ENCODE measurements around the gene RALGPS1. TPM values are rescaled to one million over a fixed set of nuclear protein-coding genes. Genes with fewer than 3 reads are reported as not detected.

Gene RALGPS1
- total and polyA plus RNA-seq, 2 of the 13 experiments (the other 11 are each of a cell fraction or from before 2014, with no cell fraction given): 3.7 to 6.5 TPM

DNA sequence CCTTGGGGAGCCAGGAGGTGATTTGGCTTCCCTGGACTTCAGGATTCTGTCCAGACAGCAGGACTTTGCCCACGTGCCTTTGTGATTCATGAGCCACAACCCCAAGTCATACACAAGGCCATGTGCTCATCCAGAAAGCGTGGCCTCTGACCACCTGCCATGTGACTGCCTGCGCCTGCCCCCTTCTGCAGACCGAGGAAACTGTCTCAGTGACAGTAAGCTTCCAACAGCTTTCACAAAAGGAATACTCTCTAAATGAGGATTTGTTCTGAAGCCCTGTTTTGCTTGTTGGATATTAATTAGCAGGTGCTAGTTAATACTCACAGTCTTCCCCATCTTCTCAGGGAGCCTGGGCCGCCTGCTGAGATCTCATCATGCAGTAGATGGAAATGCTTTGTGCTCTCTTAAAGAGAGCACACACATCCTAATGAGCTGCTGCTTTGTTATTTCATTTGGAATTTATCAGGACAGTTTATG, 244.8 kb downstream of the RALGPS1 start (continued):
- TF ChIP-seq SP2 (CRISPR knock-in tag; IDR thresholded peaks at IDR 0.05): peak; percentile 37; the same call in 1 of the 2 replicates
- peak; percentile 95 for TF ChIP-seq ESRRA (CRISPR knock-in tag; IDR thresholded peaks at IDR 0.05; ENCODE audit: low read depth)
- TF ChIP-seq, protein P1, sequence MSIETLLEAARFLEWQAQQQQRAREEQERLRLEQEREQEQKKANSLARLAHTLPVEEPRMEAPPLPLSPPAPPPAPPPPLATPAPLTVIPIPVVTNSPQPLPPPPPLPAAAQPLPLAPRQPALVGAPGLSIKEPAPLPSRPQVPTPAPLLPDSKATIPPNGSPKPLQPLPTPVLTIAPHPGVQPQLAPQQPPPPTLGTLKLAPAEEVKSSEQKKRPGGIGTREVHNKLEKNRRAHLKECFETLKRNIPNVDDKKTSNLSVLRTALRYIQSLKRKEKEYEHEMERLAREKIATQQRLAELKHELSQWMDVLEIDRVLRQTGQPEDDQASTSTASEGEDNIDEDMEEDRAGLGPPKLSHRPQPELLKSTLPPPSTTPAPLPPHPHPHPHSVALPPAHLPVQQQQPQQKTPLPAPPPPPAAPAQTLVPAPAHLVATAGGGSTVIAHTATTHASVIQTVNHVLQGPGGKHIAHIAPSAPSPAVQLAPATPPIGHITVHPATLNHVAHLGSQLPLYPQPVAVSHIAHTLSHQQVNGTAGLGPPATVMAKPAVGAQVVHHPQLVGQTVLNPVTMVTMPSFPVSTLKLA (IDR thresholded peaks at IDR 0.05): peak; percentile 99
- TF ChIP-seq ZNF777 (CRISPR knock-in tag; IDR thresholded peaks at IDR 0.05): no peak
- TF ChIP-seq AHR (CRISPR knock-in tag; IDR thresholded peaks at IDR 0.05): peak; percentile 95
- peak; percentile 100 for TF ChIP-seq ZNF607 (CRISPR knock-in tag; IDR thresholded peaks at IDR 0.05; ENCODE audit: borderline replicate concordance)
- TF ChIP-seq, protein P2, sequence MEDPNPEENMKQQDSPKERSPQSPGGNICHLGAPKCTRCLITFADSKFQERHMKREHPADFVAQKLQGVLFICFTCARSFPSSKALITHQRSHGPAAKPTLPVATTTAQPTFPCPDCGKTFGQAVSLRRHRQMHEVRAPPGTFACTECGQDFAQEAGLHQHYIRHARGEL (CRISPR knock-in tag; IDR thresholded peaks at IDR 0.05): peak; percentile 93; the same call in 1 of the 2 replicates
- peak; percentile 99 for TF ChIP-seq ZNF792 (CRISPR knock-in tag; IDR thresholded peaks at IDR 0.05)
- no peak for TF ChIP-seq CHD2 (IDR thresholded peaks at IDR 0.05; ENCODE audit: low read depth, low read length)
- no peak for TF ChIP-seq SUZ12 (IDR thresholded peaks at IDR 0.05; ENCODE audit: low read depth, low read length)
- TF ChIP-seq ZNF432 (CRISPR knock-in tag; IDR thresholded peaks at IDR 0.05; ENCODE audit: borderline replicate concordance): no peak
- no peak; the same call in 1 of the 2 replicates for TF ChIP-seq FOXJ3 (CRISPR knock-in tag; IDR thresholded peaks at IDR 0.05; ENCODE audit: borderline replicate concordance)
- peak; percentile 83; the same call in 1 of the 2 replicates for TF ChIP-seq CBX5 (CRISPR knock-in tag; IDR thresholded peaks at IDR 0.05; ENCODE audit: borderline replicate concordance)
- no peak for TF ChIP-seq POLR2A (IDR thresholded peaks at IDR 0.05; ENCODE audit: insufficient read depth in 1 of 2, low read depth in 2 of 2, low read length in 2 of 2)
- TF ChIP-seq ZFP1 (CRISPR knock-in tag; IDR thresholded peaks at IDR 0.05): peak; percentile 88; the same call in 1 of the 2 replicates
- peak; percentile 99 for TF ChIP-seq ZNF709 (CRISPR knock-in tag; IDR thresholded peaks at IDR 0.05)
- TF ChIP-seq, protein P3, sequence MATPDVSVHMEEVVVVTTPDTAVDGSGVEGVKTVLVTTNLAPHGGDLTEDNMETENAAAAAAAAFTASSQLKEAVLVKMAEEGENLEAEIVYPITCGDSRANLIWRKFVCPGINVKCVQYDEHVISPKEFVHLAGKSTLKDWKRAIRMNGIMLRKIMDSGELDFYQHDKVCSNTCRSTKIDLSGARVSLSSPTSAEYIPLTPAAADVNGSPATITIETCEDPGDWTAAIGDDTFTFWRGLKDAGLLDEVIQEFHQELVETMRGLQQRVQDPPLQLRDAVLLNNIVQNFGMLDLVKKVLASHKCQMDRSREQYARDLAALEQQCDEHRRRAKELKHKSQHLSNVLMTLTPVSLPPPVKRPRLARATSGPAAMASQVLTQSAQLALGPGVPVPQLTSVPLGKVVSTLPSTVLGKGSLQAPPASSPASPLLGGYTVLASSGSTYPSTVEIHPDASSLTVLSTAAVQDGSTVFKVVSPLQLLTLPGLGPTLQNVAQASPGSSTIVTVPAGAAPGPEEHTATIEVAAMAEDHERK (CRISPR knock-in tag; IDR thresholded peaks at IDR 0.05; ENCODE audit: low read depth): no peak
- peak; percentile 94; the same call in 1 of the 2 replicates for TF ChIP-seq REXO4 (CRISPR knock-in tag; IDR thresholded peaks at IDR 0.05; ENCODE audit: borderline replicate concordance)
- TF ChIP-seq NFATC3 (CRISPR knock-in tag; IDR thresholded peaks at IDR 0.05): peak; percentile 97; the same call in 1 of the 2 replicates
- peak; percentile 70; the same call in 1 of the 2 replicates for TF ChIP-seq MIER2 (CRISPR knock-in tag; IDR thresholded peaks at IDR 0.05)
- TF ChIP-seq ZNF556 (CRISPR knock-in tag; IDR thresholded peaks at IDR 0.05; ENCODE audit: borderline replicate concordance): peak; percentile 73; the same call in 1 of the 2 replicates
- TF ChIP-seq CEBPG (CRISPR knock-in tag; IDR thresholded peaks at IDR 0.05): peak; percentile 67; the same call in 1 of the 2 replicates
- no peak for TF ChIP-seq CEBPB (IDR thresholded peaks at IDR 0.05; ENCODE audit: borderline replicate concordance, low read depth, low read length)
- TF ChIP-seq NR2F2 (IDR thresholded peaks at IDR 0.05; ENCODE audit: borderline replicate concordance, low read depth): no peak
- TF ChIP-seq EZH2 (conservative IDR thresholded peaks at IDR 0.05; ENCODE audit: low read depth, low read length): no peak
- TF ChIP-seq, protein P4, sequence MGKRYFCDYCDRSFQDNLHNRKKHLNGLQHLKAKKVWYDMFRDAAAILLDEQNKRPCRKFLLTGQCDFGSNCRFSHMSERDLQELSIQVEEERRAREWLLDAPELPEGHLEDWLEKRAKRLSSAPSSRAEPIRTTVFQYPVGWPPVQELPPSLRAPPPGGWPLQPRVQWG (CRISPR knock-in tag; IDR thresholded peaks at IDR 0.05; ENCODE audit: borderline replicate concordance, low read depth): peak; percentile 96
- peak; percentile 36; the same call in 1 of the 2 replicates for TF ChIP-seq DR1 (CRISPR knock-in tag; IDR thresholded peaks at IDR 0.05)
- TF ChIP-seq FOXP1 (IDR thresholded peaks at IDR 0.05): no peak
- peak; percentile 46 for TF ChIP-seq FOXP1 (CRISPR knock-in tag; IDR thresholded peaks at IDR 0.05)
- TF ChIP-seq TAF1 (CRISPR knock-in tag; IDR thresholded peaks at IDR 0.05): no peak
- no peak for TF ChIP-seq ZFP62 (CRISPR knock-in tag; IDR thresholded peaks at IDR 0.05)
- peak; percentile 77; the same call in 1 of the 2 replicates for TF ChIP-seq ZNF3 (CRISPR knock-in tag; IDR thresholded peaks at IDR 0.05)
- peak; percentile 47; the same call in 1 of the 2 replicates for TF ChIP-seq ZMYM3 (CRISPR knock-in tag; IDR thresholded peaks at IDR 0.05)

Data from HepG2 (cell line).